GM18873 (cell line): ENCODE measurements around the gene ROR1.
"Not testable (repeated sequence)": the region's sequence is repeated elsewhere in the genome, so short reads cannot be mapped to it uniquely, and the experiment has no call there.

Source experiments
- ATAC-seq: cut with Tn5 transposase; IDR thresholded peaks from one replicate; pipeline ENCODE4 v1.9.1; 2021; ENCODE audit warnings: mild to moderate bottlenecking, moderate library complexity, moderate number of reproducible peaks; ENCODE audit not compliant: unreplicated experiment, low FRiP score

ROR1 gene

GRCh38 chr1:64186898-64187280 lies 413.1 kb downstream of the ROR1 start:
- no peak for ATAC-seq

GRCh38 chr1:64187646-64188045 lies 413.8 kb downstream of the ROR1 start:
- ATAC-seq, result no peak

DNA sequence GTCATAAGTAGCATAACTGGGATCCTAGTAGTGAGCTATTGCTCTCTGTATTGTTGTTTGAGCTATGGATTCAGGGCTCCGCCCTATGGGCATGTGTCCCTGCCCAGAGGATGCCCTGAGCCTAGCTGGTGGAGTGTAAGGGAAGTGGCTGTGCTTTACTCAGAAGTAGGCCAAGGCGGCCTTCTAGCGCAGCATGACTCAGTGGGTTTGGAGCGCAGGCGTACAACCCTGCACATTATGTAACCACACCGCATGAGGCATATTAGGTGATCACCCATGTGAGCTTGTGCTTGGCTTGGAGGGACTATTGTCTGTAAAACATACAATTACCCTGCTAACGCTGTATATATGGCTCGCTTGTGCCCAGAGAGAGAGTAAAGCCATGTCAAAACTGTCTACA lies 418.5 kb downstream of the ROR1 start:
- no peak for ATAC-seq

- ATAC-seq, result no peak
Observed at GRCh38 chr1:64194168-64195080, 420.6 kb downstream of the ROR1 start.

DNA sequence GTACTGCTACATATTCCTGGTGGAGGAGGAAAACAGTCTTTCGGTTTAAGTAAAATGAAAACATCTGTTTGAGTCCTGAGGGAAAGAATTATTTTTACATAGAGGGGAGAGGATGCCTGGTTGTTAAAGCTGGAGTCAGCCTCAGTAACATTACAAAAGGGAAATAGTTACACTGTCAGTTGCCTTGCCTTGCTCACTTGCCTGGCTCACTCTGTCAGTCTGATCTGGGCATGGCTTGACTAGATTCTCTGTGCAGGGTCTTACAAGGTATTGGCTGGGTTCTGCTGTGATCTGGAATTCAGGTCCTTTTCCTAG lies 421.2 kb downstream of the ROR1 start:
- ATAC-seq, result no peak

GRCh38 chr1:64196074-64196870 lies 422.5 kb downstream of the ROR1 start:
- ATAC-seq, result no peak

DNA sequence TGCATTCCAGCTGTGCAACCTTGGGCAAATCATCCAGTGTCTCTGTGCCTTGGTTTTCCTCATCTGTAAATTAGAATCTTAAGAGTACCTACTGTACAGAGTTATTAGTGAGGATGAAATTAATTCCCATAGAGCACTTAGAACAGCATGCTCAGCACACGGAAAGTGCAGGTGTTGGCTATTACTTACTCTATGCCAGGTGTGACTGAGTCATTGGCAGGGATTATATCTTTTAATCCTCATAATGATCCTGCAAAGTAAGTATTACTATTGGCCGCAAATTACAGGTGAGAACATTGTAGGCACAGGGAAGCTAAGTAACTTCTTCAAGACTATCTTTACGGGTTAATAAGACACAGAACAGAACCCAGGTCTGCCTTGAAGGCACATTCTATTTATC lies 423.3 kb downstream of the ROR1 start:
- ATAC-seq, result no peak

DNA sequence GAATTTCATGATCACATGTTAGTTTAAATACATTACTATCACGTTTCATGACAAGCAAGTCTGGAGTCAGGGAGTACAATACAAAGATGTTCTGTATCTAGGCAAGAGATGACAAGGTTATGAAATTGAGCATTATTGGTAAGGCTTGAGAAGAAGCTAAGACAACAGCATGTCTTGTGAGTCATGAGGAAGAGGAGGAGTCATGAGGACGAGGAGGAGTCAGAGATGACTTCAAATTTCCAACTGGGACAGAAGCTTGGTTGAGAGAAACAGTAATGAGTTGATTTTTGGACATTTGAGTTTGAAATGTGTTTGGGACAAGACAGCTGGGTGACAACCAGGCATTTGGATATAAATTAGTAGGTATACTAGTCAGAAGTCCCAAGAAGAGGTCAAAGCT lies 425.3 kb downstream of the ROR1 start:
- ATAC-seq, result no peak

DNA sequence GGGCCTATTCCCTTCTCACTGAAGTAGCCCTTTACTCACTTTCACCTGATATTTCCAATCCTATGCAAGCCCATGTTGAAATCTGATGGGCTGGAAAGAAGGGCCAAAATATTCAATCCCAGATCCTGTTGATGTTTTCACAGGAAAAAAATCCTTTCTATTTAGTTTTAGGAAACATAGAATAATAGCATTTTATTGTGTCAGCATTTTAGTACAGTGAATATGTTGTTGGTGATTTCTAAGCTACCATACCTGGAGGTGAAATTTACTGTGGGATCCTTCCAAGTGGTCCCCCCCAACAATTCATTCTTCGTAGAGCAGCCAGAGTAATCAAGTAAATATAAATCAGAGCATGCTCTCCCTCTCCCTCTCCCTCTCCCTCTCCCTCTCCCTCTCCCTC lies 426.2 kb downstream of the ROR1 start:
- no peak for ATAC-seq

GRCh38 chr1:64203420-64203819 lies 429.6 kb downstream of the ROR1 start, which contains the start of gene UBE2U:
Gene UBE2U (plus strand): TSS chr1:64203623. CDS start chr1:64204051, 428 bp downstream.
- ATAC-seq, result no peak

DNA sequence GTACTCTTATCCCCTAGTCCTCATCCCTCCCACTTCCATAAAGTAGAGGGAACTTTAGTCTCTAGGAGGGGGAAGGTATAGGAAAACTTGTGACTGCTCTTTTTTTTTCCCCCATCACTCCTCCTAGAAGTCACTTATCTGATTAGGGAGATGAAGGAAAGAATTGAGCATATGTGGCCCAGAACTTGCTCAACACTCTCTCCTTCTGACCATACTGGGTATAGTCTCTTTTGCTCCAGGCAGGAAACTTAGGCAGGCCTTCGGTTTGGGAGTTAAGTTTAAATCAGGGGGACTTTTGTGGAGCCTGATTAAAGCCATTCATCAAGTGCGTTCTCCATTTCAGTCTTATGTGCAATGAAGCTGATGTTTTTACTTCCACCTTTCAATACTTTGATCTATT lies 435.4 kb downstream of the ROR1 start:
- ATAC-seq, result no peak

DNA sequence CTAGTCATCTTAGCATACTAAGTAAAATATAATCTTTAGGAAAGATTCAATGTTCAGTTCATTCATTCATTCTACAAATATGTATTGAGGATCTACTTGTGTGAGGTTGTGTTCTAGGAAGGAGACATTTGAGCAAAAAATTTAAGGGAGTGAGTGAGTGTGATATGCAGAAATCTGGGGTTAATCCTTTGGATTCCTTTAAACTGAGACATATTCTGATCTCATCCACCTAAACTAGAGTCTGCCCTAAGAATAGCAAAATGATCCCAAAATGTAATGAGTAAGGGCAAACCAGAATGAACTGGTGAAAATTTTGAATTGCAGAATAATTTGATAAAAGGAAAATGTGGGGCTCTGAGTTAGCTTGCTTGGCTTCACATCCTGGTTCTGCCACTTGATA lies 438.2 kb downstream of the ROR1 start:
- ATAC-seq, result no peak

GRCh38 chr1:64215576-64215975 lies 441.8 kb downstream of the ROR1 start:
- ATAC-seq, result no peak

DNA sequence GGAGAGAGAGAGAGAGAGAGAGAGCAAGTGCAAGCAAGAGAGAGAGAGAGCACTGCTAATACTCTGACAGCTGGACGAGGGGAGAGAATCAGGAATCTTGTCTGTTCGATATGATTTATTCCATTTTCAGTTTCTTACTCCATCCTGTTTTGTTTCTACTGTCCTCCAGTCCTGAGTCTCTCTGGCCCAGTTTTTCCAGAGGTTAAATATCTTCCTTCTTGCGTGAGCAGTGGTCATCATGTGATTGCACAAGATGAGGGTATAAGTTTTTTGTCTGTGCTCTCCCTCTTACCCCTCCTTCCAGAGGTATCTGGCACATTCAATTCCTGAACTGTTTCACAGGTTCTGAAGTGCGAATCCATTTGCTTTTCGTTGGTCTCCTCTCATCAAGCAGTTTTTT lies 446.4 kb downstream of the ROR1 start:
- no peak for ATAC-seq

- no peak for ATAC-seq
Observed at GRCh38 chr1:64223329-64224151, 449.7 kb downstream of the ROR1 start.

GRCh38 chr1:64224236-64224635 lies 450.4 kb downstream of the ROR1 start:
- ATAC-seq, result not testable (repeated sequence)

- no peak for ATAC-seq
Observed at GRCh38 chr1:64228167-64228957, 454.5 kb downstream of the ROR1 start.

GRCh38 chr1:64229307-64229706 lies 455.5 kb downstream of the ROR1 start:
- no peak for ATAC-seq
